HT-29 (cell line): ENCODE measurements around the gene CCDC177. TPM values are rescaled to one million over a fixed set of nuclear protein-coding genes. Genes with fewer than 3 reads are reported as not detected.
A peak's percentile ranks its signal among the peaks of the same experiment; 100 is the strongest.

Experiments
- DNase-seq: peaks from one replicate; pipeline ENCODE4 v3.0.0-alpha.2; 2015; ENCODE audit warnings: low spot score
- total RNA-seq: library from RNA; depleted of rRNA; stranded (reverse); fragments of >200 nt; shearing (Covaris generic); gene quantifications from 2 replicates; pipeline ENCODE4 v1.2.3, GENCODE V29; 2014; rRNA removed

The CCDC177 gene
- total RNA-seq, result not detected in 2 replicates

DNA sequence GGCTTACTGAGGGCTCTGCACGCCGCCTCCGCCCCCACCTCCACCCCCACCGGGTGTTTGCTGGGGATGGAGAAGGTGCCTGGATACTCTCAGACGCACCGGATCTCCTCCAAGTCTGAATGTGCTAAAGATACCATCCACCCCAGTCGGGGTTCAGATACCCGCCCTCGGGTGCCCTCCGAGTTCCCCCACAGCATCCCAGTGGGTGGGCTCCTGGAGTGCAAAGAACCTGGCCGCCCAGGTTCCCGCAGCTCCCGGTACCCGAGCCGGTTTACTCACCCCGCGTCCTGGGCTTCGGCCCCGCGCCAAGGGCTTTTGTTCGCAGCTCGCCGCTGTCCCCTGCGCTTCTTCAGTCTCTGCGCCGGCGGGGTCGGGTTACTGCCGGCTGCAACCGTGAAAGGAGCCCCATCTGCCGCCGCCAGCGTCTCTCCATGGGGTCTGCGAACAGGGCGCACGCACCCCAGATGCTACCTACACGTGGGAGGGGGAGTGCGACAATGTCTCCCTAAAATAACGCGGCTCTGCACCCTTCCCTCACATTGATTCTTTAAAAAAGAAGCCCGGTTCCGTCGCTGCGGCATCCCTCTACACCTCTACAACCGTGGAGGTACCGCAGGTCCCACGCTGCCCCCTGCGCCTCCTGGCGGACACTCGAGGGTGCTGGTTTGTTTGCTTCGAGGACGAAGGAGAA is at the start of gene CCDC177:
CCDC177 (minus strand) TSS at position 609 of the 691 bp plus-strand sequence. CDS start 1,249 bp downstream, outside the sequence.
- DNase-seq, result peak; percentile 46

DNA sequence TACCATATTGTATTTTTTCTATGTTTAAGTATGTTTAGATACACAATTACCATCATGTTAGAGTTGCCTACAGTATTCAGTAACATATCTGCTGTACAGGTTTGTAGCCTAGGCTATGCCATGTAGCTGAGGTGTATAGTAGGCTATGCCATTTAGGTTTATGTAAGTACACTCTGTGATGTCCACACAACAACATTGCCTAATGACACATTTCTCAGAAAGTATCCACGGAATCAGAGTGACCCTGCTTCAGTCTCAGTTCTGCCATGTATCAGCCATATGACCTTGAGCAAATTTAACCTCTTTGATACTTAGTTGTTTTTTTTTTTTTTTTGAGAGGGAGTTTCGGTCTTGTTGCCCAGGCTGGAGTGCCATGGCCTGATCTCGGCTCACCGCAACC is 49.5 kb upstream of the CCDC177 start:
- no peak for DNase-seq

DNA sequence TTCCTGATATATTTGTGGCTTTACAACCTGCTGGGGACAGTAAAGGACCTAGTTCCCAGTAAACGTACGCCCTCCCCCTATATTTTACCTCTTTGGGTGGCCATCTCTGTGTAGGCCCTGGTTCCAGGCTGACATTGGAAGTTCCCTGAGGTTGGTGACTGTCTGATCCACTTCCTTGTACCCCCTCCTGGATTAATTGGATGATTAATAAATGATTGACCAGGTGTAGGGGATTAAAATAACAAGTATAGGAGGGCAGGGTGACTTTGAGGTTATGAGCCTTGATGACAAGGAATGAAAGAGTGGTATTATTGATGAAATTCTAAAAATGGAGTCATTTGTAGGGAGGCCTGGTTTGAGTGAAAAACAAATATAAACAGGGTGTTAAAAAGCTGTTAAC is 46.3 kb upstream of the CCDC177 start:
- no peak for DNase-seq

DNA sequence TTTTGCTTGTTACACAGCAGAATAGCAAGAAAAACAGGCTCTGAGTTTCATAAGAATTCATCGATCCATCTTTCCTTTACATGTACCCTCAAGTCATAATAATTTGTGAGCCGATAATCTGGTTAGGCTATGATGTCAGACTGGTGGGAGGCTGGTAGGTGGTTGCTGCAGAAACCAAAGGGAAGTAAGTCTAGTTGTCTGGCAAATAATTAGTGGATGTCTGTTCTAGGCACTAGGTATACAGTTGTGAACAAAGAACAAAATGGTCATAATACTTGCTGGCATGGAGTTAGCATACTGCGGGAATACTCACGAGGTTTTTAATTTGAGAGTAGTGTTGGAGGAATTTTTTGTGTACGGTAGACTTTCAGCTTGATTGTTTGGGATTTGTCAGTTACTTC is 45.5 kb upstream of the CCDC177 start:
- no peak for DNase-seq

DNA sequence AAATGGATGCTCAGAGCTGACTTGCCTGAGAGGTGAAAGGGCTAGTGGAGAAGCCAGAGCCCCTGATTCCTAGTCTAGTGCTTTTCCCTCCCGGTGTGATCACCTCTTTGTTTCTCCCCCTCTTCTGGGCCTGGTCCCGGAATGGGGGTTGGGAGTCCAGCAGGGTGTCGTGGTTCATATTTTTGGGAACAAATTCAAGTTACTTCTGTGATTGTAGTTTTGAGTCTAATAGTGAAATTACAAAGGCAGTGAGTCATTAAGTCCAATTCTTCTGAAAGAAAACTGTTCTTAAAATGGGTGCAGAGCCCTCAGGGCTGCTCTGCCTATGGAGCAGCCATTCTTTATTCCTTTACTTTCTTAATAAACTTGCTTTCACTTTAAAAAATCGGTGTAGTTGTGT is 44.3 kb upstream of the CCDC177 start:
- DNase-seq, result no peak

DNA sequence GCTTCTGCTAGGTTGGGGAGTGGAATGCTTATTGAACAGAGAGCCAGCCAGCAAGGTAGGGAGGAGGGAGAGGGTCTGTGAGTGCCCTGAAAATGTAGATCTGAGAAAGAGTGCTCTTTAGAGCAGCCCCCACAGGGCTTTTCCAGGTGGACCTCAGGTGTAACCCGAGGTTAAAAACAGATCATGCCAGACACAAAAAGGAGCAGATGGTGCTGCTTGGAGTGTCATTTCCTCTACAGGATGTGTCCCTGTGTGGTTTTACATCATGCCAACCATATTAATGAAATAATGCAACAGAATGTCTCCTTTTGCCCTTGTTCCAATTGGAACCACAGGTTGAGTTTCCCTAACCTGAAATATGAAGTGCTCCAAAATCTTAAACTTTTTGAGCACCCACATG is 43.1 kb upstream of the CCDC177 start:
- no peak for DNase-seq

DNA sequence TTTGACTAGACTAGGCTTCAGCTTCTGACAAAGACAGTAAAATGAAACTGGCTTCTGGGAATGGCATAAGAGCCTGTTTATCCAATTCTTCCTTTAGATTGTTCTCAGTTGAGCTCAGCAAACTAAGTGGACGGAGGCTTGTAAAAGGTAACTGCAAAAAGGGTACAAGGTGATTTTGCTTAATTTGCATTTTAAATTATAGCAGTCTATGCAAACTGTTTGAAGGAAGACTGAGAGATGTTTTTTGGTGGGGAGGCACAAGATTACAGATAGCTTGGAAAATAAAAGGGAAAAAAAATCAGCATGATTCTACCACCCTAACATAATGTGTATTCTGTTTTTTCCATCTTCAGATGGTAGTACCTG is 41.7 kb upstream of the CCDC177 start:
- no peak for DNase-seq

DNA sequence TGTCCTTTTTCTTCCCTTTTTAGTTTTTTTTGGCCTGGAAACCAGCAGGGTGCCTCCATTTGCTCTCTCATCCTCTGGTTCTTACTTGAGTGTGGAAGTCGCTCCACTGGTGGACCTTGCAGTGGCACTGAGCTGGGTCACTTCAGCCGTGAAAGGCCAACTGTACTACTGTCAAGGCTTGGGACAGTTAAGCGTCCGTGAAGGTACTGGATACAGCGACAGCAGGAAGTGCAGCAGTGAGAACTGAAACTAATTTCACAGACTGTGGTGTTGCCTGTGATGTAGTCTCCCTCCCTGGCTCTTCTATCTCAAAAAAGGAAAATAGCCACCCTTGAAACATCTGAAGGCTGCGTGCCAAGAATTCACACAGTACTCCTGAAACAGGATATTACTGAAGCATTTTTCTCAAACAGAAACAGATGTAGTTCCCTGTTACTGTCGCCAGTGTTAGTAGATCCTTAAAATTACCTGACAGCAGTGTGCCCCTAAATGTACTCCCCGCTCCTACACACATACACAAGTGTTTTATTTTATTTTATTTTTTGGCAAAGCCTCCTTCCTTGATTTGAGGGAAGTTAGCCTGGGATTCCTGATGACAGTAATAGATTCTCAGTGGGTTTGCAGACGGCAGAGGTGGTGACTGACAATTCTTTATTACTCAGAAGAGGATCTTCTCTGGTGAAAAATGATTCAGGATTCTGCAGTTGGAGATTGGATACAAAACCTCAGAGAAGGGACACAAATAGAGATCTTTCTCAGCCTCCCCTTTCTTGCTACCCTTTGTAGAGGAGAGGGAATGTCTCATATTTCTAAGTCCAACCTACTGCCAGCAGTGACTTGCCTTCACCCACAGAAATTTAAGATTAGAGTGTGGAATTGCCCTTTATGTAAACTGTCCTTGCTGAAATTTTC is 41.1 kb upstream of the CCDC177 start:
- no peak for DNase-seq

DNA sequence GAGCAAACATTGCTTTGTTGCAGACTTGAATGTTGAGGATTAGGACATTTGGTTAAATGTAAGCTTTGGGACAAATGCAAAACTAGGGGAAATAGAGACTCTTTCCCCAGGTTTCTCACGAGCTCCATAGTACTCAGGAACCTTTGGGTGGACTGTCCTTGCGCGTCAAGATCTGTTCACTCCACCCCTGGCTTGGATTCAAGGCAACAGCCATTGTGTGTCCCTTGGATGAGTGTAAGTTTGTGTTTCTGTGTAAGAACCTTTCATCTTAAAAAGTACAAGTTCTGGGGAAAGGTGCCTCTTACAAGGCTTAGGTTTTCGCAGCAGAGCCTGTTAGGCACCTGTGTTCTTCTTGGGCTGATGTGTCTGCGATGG is 40.4 kb upstream of the CCDC177 start:
- no peak for DNase-seq

DNA sequence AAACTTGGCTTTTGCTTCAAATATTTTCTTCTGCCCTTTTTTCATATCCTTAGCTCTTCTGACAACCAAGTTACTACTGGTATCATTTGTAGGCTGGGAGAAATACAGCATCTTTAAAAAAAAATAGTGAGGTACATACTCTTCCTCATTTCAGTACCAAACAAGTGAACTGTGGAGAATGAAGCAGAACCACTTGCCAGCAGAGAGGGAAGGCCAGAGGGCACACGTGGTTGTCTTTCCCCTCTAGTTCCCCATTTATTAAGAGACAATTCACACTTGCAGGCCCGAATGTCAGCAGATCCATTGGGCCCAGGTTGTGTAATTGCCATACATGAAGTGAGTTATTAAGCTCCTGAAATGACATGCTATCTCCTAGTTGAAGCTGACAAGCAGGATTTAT is 39.9 kb upstream of the CCDC177 start:
- no peak for DNase-seq

DNA sequence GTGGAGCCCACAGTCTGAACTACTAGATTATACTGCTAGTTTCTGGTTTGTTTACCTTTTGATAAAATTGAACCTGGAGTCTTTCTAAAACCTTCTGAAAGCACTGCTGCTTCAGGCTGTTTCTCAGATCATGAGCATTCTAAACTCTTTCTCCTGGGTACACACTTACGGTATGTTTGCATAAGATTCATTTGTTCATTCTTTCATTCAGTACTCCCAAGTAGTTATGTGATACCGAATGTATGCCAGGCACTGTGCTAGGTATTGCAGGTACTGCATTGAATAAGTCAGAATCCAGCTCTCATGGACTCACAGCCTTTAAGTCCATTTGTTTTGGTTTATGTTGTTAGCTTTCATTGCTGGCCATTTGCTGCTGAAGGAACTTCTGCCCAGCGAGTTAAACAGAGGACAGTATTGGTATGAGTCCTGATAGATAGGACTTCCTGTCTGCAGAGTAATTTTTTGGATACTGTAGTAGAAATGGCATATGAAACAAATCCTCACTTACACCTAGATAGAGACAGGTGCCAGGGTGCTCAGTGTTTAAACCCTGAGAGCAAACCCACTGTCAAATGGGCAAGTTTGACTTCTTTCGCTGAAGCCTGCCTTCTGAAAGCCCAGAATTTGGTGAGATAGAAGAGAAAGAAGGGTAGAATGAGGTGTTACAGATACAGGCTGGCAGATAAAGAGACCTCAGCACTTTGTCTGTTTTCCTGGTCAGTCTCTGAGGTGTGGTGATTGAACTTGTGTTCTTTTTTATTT is 38.8 kb upstream of the CCDC177 start:
- no peak for DNase-seq

DNA sequence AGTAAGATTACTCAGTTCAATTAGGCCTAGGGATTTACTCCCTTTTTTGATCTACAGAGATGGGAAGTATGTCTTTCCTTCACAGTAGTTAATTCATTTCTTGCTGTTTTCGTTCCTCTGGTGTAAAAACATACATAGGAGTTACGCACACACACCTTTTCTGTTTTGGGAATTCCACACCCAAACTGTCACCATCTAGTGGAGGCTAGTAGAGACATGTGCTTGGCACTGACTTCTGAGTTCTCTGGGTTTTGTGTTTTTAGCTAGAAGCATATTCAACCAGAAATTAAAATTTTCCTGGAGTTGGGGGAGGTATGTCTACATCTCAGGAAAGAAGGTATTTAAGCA is 38.1 kb upstream of the CCDC177 start:
- peak; percentile 35 for DNase-seq

DNA sequence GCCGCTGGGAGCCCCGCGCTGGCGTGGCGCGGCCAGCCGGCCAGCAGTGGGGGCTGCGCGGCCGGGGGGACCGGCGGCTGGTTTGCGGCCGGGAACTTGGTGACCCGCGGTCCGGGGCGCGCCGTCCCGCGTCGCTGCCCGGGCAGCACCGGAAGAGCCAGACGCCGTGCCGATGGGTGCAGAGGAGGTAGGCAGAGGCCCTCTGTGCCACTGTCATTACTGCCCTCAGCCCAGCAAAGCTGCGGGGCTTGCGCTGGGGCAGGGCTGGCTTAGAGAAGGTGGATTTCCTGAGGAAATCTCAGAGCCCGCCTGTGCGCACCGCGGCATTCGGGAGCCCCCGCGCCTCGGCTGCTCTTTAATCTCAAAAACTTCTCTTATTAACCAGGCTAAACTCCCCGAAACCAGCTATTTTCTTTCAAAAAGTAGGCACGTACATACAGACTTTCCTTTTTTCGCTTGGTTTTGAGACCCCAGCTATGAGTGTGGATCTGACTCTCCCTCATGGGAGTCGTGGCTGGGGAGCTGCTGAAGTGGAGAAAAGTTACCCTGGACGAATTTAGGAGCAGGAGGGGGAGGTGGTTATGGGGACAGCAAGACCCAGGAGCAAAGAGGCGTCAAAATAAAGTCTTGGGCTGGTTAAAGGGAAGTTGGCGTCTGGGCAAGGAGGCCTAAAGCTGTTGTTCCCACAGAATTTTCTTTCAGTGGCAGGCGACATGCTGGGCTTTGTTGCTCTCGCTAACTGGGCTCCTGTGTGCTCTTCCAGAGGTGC is 37.5 kb upstream of the CCDC177 start:
- peak; percentile 42 for DNase-seq

DNA sequence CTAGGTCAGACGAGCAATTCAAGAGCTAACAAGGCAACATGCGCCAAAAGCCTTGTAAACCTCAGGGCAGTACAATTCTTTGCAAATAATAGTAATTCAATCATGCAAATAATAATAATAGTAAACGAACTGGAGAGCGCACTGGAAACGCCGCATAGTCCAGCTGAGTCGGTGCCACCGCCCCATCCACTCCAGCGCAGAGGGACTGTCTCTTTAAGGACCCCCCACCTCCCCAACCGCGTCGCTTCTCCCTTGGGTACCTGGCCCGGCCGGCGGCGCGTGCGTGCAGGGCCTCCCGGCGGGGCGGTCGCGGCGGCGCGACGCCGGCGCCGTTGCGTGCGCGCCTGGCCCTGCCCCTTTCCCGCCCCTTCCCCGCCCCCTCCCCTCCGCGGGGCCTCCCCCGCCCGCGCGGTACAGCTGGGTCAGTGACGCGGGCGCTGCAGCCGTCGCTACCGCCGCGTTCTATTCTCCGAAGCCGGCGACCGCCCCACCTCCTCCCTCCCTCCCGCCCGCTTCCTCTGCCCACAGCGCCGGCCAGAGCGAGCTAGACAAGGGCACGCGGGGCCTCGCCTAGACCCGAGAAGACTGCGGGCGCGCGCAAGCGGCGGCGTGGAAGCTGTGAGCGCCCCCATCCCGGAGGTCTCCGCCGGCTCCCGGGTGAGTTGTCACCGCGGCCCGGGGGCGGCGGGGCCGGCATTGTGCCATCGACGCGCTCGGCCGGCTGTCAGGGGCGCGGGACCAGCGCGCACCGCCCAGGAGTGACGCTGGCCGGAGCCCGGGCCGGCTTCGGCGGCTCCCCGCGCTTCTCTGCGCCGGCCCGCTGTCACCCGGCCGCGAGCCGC is 36.7 kb upstream of the CCDC177 start, which contains the start of gene SUSD6:
SUSD6 (plus strand) TSS at position 425 of the 842 bp plus-strand sequence. CDS start 46,997 bp downstream, outside the sequence.
- DNase-seq, result peak; percentile 68

DNA sequence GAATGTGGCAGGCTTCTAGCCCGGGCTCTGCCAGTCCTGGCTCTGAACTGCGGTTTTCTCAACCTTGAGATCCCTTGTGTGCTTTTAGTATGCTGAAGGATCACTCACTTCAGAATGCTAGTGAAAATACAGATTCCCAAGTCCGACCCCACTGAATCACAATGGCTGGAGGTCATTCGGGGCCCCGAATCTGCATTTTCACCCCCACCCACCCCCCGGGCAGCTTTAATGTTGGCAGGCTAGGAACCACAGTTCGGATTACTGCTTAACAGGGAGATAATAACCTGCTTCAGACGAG is 36.2 kb upstream of the CCDC177 start:
- DNase-seq, result peak; percentile 12

DNA sequence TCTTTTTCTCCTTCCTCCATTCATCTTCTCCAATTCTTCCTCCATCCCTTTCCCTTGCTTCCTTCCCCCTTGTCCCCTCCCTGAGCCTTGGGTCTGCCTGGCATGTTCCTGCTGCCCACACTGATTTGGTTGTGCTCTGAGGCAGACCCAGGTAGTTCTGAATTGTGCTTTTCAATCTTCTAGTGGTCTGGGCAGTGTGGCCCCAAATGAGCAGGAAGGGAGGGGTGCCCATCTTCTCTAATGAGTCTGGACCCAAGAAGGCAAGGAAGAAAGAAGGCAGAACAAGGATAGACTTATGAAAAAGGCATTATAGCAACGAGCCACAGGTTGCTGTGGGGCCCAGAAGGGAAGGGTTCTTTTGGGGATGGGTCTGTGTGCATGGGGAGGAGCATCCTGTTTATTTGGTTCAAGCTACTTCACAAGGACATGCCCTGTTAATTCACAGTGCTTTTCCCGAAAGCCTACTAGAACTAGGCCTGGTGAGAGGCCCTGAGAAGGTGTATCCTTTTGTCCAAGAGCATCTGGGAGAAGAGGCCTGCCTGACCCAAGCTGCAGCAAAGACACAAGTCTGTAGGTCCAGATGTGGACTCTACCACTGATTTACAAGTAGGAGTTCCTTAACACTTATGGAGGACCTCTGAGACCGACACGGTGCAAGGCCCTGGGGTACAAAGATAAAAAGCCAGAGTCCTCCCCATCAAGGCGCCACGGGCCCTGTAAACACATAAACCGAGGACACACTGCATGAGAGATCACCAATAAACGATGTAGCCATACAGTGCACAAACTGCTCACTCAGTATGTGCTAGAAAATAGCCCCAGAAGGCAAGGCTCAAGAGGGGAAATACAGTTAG is 35.6 kb upstream of the CCDC177 start:
- no peak for DNase-seq

DNA sequence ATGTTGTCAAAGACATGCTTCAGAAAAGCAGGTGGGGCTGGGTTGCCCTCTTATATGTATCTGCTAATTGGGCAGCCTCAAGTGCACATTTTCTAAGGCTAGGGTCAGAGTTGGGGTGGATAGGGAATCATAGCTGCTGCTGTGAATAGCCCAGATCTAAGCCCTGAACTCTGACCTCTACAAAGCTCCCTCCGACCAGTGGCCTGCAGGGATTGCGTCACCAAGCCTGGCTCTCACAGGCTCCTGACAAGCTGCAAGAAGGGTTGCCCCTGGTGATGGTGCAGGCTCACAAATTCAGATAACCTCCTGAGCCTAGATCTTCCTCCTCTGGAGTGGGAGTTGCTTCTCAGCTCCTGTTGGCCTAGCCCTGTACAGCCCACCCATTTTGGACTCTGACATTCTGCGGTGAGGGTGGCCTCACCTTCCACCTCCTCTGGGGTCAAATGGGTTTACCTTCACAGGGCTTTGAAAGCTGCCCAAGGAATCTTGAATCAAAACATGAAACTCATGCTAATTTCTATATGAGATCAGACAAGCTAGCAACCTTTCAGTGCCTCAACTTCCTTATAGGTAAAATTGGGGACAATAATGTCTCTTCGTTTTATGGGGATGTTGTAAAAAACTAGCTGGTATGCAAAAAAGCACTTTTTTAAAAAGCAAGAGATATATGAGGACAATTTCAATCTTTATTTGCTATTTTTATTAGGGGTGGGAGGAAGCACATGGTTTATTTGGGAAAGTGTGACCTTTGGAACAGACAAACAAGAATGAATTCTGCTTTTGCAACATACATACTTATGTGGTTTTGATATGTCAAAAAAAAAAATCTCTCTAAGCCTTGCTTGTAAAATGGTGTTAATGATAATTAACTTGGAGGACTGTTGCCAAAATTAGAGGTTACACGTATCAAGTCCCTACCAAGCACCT is 31.9 kb upstream of the CCDC177 start:
- peak; percentile 11 for DNase-seq

DNA sequence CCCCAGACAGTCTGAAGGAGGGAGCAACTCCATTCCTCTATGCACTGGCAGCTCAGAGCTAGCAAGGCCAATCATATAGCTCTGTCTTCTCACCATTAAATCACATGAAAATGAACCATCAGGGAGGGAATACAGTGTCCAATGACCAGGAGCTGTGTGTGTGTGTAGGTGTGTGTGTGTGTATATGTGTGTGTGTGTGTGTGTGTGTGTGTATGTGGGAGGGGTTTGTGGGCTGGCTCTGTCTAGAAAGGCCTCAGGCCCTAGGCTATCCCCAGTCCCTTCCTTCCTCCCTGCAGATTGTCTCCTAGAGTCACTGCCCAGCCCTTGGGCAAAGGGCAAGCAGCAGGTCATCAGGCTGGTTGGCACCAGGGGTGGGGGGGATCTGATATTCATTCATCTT is 31.1 kb upstream of the CCDC177 start:
- DNase-seq, result no peak
